HT1080 (cell line): ENCODE results near the gene PLEKHG3. TPM values are rescaled to one million over a fixed set of nuclear protein-coding genes. Genes with fewer than 3 reads are reported as not detected.
A peak's percentile ranks its signal among the peaks of the same experiment; 100 is the strongest.

Experiments
- DNase-seq: peaks from one replicate; pipeline ENCODE4 v3.0.0-alpha.2; 2015; ENCODE audit warnings: low read depth
- total RNA-seq: library from RNA; depleted of rRNA; stranded (reverse); fragments of >200 nt; shearing (Covaris generic); gene quantifications from 2 replicates; pipeline ENCODE4 v1.2.3, GENCODE V29; 2014

PLEKHG3 gene
- total RNA-seq, 1 experiment from 2014 or later, result 27.9 TPM

DNA sequence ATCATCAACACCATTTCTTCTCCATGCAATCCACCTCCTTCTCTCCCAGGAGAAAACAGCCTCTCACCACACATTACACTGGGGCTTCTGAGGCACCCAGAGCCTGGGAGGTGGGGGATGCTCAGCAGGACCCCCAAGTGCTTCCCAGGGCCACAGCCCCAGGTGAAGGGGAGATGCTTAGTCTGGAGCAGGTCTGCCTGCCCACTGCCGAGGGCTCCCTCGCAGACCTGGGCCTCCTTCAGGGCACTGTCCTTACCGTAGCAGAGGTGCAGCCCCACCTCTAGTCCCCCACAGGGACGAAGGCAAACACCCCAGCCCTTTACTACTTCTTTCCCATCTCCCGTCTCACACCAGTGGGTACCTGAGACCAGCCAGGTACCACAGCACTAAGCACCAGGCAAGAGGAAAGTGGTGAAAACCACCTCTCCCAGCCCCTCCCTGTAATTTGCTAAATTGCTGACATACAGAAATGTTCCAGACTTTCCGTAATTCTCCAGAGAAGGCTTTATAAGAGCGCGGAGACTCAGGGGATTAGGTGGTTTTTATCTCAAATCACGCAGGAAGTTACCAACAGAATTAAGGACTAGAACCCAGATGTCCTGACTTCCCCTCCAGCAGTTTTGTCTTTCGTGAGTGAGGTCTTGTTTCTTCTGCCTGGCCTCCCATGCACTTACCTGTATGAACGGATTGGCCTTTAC, 59.0 kb downstream of the PLEKHG3 start:
- DNase-seq, result no peak

DNA sequence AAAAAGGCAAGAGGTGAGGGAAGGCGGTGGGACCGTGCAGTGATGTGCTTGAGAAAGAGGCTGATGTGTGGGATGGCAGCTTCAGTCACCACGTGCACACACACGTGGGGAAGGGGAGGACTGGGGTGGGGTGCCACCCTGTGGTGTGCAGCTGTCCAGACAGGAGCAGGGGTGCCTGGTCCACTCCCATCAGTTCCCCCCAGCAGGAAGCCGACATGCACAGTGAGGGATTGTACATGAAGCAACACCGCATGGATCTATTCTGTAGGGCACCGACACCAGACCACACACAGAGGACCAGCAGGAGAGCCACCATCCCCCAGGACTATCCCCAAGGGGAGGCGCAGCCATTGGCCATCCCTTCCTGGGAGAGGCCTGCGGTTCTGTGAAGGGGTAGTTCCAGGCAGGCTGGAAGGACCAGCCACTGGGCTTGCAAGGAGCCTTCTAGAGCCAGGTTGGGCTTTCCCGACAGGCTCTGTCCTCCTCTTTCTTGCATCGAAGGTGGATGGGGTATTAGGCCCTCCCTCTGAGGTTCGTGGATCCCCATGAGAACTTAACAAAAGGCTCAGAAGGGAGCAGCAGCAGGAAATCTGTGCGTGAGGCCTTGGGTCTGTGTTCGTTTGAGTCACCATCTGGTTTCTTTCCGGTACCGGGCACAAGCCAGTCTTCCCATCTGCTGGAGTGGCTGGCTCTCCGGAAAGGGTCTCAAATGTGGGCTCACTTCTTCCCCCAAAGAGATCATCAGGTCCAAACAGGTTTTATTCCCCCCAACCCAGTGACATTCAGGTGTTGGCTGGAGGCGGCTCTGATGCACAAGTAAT, 59.8 kb downstream of the PLEKHG3 start:
- DNase-seq, result peak; percentile 48

DNA sequence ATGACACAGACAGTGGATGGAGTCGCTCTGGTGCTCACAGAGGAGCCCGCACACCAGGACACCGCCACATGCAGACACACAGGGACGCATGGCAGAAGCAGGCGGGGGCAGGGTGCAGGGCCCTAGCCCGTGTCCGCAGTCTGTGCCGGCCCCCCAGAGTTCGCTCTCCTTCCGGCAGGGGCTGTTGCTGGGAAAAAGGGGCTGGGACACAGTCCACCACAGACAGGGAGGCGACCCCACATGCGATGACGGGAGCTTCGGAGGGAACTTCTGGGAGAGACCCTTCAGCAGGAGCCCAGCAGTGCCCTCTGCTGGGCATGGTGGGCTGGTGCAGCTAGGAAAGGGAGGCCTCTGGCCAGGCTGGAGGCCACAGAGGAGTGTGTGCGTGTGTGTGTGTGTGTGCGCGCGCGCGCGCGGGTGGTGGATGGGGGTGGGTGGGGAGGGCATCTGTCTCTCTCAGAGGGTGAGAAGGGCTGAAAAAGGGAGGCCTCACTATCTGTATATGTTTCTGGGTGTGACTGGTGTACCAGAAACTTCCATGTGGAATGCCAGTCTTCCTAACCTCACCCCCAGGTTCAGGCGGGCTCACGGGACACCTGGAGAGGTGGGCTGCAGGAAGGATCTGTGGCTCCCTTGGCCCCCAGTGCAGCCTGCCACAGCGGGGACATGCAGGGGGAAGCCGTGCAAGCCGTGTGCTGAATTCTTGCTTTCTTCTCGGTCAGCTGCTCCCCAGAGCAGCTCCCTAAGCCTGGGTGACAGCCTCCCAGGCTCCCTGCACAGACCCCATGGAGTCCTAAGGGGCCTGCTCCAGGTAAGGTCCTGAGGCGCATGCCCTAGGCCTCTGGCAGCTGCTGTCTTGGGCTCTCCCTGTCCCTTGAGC, 60.7 kb downstream of the PLEKHG3 start:
- peak; percentile 69 for DNase-seq

DNA sequence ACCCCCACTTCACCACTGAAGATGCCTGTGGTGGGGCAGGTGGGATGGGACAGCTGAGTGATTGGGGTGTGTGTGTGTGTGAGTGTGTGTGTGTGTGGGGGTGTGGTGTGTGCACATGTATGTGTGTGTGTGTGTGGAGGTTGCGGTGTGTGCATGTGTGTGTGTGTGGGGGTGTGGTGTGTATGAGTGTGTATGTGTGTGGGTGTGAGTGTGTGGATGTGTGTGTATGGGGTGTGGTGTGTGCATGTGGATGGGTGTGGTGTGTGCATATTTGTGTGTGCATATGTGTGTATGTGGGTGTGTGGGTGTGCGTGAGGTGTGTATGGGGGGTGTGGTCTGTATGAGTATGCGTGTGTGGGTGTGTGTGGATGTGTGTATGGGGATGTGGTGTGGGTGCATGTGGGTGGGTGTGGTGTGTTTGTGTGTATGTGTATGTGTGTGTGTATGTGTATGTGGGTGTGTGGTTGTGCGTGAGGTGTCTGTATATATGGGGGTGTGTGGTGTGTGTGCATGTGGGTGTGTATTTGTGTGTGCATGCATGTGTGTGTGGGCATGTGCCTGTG, 61.6 kb downstream of the PLEKHG3 start:
- no peak for DNase-seq

DNA sequence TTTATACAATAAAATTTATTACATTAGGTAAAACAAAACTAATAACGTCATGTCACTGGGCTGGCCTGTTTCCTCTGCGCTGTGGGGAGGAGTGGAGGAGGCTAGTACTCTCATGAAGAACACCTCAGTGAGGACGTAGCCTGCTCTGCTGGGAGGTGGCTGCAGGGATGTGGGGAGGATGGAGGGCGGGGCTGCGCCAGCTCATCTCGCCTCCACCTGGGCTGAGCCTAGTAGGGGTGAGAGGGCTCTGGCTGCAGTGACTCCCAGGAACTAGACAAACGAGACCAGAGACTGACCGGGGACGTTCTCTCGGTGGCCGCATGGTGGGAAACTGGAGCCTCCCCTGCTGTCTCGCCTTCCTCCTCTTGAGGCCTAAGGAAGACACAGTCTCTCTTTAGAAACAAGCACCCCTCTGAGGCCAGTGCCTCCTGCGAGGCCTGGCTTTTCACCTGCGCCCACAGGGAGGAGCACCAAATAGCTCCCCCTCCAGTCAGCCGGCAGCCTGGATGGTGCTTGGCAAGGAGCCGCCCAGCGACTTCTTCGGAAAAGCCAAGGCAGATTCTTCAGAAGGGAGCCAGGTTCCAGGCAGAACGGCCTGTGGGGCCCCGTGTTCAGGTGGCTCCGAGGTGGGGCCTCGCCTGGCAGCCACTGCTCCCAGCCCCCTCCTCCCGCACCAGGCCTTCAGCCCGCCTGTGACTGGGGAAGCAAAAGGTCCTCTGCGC, 62.4 kb downstream of the PLEKHG3 start:
- no peak for DNase-seq

DNA sequence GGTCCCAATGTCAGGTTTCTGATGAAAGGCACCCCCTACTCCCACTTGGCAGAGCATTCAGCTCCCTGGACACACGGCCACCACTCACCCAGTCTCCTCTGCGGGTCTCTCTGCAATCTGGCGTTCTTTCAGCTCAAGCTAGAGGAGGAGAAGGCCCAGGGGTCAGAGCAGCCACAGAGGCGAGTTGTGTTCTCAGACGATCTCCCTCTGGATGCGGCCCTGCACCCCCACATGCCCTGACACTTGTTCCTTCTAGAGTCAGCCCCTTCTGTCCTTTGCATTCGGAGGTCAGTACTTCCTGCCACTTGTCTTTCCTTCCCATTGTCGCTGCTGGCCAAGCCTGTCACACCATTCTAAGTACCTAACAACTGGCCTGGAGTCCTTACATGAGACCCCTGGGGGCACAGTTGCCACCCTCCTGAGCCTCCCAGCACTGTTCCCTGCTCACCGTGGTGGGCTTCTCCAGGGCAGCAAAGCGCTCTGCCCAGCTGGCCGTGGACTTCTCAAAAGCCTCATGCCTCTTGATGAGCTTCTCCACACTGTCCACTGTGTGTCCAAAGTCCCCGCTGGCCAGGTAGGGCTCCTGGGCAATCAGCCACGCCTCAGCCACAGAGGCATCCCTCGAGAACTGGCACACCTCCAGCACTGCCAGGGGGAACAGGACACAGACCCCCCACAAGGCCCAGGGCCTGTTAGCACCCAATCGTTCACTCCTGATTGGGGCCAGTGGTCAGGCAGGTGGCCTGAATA, 63.2 kb downstream of the PLEKHG3 start:
- DNase-seq, result no peak

DNA sequence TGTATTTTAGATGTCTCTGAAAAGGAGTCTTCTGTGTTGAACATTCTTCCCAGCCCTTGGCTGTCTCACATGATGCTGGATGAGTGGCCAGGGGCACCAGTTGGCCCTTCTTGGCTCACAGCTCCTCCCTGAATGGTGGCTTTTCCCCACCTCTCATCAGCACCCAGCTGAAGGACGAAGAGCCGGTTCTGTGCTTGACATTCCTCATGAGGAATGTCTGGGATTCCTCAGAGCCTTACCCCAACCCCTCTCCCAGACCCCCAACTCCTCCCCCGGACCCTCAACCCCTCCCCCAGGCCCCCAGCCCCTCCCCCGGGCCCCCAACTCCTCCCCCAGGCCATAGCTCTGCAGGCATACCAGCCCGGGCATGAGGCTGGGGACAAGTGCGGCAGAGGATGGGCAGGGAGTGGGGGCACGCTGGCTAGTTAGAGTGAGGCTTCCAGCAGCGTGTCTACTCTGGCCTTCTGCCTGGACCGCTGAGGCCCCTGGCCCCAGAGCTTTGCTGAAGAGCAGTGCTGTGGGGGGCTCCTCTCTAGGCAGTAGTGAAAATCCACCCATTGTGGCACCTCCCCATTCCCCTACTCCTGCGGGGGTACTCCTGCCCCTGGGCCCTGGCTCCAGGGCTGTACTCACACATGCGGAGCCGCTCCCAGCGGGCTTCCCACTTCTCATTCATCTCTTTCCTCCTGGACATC, 64.3 kb downstream of the PLEKHG3 start:
- DNase-seq, result no peak

DNA sequence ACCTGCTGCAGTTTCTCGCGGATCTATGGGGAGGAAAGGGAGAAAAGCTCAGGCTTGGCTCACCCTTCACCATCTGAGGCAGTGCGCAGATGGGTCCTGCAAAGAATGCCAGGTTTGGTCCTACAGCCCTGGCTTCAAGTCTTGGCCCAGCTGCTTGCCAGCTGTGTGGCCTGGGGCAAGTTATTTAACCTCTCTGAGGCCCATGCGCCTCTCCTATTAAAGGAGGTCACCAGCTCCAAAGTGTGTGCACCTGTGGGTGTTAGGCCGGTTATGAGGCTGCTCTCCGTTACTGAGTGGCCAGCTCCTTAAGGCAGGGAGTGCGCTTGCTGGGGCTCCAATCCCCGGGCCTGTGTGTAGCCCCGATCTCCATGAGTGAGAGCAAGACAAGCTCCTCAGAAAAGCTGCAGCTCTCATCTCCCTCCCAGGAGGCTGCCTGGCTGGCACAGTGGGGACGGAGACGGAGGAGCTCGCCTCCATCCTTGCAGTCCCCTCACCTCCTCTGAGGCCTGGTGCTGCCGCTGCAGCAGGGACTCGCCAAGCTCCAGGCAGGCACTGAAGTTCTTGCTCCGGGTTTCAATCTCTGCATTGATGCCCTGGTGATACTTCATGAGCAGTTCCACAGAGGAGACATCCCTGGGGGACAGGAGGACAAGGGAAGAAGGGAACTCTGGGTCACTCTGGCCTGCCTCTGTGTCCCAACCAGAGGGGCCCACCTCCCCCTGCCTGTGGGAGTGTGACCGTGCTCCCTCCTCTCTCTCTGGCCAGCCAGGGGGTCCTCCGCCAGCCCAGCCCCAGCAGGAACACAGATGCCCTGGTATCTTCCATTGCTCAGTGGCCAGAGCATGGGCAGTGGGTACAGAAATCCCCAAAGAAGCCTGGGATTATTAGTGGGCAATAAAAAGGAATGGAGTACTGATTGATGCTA, 65.1 kb downstream of the PLEKHG3 start:
- DNase-seq, result no peak

DNA sequence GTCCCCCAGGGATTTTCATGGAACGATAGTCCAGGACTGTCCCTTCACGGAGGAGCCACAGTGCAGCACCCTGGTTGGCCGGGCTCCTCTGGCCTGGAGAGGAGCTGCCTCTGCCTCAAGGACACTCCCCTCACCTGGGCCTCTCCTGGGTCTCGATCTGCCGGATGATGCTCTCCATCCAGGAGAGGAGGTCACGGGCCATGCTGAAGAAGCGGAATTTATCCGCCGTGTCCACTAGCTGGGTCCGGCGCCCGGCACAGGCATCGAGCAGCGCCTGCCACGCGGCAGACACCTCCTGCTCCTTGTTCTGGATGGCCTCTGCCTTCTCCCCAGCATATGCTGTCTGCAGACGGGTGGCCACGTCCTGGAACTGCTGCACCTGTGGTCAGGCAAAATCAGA, 66.5 kb downstream of the PLEKHG3 start:
- DNase-seq, result no peak

DNA sequence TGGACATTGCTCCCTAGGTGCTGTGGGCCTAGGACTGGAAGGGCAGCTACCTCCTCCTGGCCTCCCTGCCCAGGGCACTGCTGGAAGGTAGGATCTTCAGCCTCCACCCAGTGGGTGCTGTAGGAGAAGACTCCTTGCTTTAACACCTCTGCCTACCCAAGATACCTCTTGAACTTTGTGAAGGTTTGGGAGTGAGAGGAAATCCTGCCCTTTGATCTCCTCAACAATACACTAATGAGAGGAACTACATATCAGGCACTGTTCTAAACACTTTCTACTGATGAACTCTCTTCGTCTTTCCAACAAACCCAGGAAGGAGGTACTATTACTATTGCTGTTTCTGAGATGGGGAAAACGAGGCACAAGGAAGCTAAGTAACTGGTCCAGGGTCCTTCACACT, 66.9 kb downstream of the PLEKHG3 start:
- DNase-seq, result no peak

DNA sequence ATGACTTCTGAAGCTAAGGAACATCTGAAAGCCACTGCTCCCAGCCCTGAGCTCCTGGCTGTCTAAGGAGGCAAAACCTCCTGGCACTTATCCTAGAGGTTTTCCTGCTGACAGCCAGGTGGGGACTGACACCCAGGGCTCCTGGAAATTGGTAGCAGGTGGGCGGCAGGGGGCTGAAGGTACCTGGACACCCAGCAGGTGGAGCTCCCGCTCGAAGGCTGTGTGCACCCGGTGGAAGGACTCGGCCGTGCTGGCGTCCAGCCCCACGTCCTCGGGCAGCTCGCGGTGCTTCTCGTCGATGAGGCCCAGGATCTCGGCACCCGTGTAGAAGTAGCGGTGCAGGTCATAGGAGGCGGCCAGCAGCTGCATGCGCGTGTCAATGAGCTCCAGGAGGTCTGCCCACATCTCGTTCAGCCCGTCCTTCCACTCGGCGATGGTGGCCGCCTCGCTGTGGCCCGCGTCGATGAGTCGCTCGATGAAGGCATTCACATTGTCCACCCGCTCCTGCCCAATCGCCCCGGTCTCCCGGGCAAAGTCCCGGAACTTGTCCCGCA, 68.2 kb downstream of the PLEKHG3 start:
- DNase-seq, result no peak

DNA sequence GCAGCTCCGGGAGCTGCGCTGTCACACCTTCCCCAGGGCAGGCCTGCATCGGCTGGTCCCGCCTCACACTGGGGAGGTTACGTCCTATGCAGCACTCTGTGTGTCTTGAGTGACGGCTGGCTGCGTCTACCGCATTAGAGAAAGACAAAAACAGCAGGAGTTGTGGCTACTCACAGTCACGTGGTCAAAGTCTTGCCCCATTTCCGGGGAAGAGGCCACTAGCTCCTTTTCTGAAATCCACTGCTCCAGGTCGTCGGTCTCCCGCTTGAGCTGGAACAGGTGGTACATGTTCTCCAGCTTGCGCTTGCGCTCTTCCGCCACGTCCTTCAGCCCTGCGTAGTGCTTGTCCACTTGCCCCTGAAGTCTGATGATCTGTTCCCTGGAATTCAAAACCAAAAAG, 68.8 kb downstream of the PLEKHG3 start:
- no peak for DNase-seq

DNA sequence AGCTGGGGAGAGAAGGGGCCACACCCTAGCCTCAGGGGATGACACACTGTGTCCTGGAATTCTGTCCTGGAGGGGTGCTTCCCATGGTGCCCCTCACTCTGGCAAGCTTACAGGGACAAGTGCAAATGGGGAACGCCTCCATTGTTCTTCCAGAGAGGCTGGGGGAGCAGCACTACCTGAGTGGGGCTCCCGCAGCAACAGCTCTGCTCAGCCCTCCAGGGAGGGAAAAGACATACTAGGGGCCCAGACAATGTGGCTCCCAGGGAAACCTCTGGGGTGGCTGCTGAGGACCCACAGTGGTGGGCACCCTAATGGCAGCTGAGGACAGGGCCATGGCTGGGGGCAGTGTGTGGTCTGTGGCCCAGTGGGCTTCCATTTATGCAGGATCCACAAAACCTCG, 69.4 kb downstream of the PLEKHG3 start:
- no peak for DNase-seq

DNA sequence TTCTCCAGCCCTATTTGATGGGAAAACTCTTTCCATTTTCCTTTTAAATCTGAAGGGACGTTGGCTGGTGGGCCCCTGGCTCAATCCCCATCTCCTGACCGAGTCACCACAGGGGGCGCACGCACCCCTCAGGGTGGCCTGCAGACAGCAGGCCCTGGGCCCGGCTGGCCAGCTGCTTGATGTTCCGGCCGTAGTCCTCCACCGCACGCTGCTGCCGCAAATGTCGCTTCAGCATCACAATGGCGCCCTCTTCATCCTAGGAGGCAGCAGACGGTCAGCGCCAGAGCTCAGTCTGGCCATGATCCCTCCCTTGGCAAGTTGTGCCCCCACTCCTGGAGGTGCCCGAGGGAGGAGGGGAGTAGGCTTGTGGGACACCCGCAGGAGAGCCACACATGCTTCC, 70.0 kb downstream of the PLEKHG3 start:
- DNase-seq, result no peak

DNA sequence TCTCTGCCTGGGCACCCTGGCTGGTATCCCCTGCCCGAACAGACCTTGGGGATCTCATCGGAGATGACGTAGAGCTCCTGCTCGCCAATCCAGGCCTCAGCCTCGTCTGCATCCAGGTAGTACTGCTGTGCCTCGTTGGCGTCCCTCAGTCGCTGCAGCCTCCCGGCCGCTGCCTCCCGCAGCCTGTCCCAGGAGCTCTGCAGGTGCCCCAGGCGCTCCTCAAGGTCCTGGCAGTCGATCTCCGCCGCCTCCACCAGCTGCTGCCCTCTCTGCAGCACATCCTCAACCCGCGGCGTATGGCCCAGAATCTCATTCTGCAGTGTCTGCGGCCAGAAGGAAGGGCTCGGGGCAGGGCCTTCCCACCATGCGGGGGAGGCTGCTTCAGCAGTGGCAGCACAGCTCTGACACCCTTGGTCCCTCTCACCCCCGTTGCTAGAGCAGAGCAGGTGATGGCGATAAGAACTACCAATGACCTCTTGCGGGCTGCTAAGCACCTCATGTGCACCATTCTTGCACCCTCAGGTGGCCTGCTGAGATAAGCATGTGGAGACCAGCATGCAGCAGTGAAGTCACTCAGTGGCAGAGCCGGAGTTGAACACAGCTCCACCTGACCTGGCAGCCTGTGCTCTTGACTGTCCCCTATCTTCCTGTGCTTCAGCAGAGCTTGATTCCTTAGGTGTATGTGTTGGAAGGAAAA, 71.0 kb downstream of the PLEKHG3 start:
- no peak for DNase-seq

DNA sequence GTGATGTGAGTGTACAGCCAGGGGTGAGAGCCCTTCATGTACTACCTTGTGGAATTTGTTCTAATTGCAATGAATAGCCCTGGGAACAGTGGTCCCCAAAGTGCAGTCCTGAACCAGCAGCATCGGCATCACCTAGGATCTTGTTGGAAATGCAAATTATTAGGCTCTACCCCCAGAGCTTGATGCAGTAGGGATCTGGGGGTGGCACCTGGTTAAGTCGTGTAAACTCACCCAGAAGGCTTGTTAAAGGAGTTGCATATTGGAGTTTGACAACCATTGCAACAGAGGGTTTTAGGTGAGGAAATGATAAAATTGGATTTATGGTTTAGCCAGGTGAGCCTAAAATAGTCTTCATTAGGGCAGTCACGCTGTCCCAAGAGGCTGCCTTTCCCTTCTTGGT, 73.2 kb downstream of the PLEKHG3 start:
- no peak for DNase-seq

DNA sequence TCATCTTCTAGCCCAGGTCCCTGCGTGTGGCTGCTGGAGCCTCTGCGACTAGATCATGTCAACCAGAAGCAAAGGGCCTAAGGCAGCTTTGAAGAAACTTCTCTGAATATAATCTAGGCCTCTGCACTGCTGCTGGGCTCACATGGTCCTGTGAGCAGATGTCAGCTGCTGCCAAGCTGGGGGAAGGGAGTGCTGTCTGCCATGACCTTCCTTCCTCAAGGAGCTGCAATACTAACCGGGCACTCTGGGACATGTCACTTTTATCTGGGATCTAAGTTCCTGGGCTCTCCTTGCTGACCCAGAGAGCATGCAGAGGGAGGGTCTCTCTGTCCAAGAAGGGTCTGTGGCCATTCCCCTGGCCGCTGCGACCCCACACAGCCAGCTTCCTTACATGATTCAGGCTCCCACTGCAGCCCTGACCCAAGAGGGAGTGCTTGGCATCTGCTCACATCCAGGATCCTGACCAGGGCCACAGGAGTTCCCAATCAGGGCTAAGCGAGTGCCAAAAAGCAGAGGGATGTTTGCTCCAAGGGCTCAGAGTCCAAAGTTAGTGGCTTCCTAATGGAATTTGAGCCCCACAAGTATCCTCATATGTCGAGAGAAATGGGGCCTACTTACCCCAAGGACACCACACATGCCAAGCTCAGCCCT, 74.0 kb downstream of the PLEKHG3 start:
- no peak for DNase-seq
